Heart left ventricle (tissue), 13 donors: ENCODE data around the gene C1QL1.

Experiments used
- POLR2A ChIP-seq, 2 donors: fragments of 450-650 bp; IDR thresholded peaks; one replicate each; pipeline ENCODE4 v1.6.1; 2017; ENCODE audit warnings: antibody characterized with exemption in 2 of 2, mild to moderate bottlenecking in 2 of 2, moderate library complexity in 2 of 2
- TF ChIP-seq, protein P1 (sequence below), 12 donors: fragments of 200-600 bp; sonication (generic) in 4 of 12; IDR thresholded peaks; one replicate each; pipeline versions ENCODE4 v1.5.0 to v1.8.0; 2018 to 2022; ENCODE audit warnings: antibody characterized with exemption in 12 of 12, mild to moderate bottlenecking in 5 of 12
- donor health status: ischemic (EF 13 %, LVEDD 7.1; RV severe dilation, severe dysfunction).
- donor health status: DM: no; HTN: yes; CAD: no.
- donor health status: DM: no; HTN: no; CAD: no.
- donor health status: ischemic (EF 25% LVEDD 6.9; RV normal size, moderate dysfunction).
- donor health status: ischemic (EF 25% LVEDD 5.7; RV mildly dilated, moderate dysfunction).
- donor health status: ischemic (EF 35%, LVEDD 5.7; RV mildly dilated, moderate dysfunction).
- donor health status: nonischemic (EF 11% LVEDD 7.7; RV severe dilation, severe dysfunction).
- donor health status: DM: yes; HTN: yes; CAD: no.
- donor health status: PGD.
- donor health status: ischemic (EF 29% LVEDD 5.4; RV normal size, mild dysfunction).
- donor health status: nonischemic (EF 23%, LVEDD 6.1; RV moderate dilation, normal function).

GRCh38 chr17:44924107-44924544 is 44.0 kb downstream of the C1QL1 start:
- TF ChIP-seq, protein P1, sequence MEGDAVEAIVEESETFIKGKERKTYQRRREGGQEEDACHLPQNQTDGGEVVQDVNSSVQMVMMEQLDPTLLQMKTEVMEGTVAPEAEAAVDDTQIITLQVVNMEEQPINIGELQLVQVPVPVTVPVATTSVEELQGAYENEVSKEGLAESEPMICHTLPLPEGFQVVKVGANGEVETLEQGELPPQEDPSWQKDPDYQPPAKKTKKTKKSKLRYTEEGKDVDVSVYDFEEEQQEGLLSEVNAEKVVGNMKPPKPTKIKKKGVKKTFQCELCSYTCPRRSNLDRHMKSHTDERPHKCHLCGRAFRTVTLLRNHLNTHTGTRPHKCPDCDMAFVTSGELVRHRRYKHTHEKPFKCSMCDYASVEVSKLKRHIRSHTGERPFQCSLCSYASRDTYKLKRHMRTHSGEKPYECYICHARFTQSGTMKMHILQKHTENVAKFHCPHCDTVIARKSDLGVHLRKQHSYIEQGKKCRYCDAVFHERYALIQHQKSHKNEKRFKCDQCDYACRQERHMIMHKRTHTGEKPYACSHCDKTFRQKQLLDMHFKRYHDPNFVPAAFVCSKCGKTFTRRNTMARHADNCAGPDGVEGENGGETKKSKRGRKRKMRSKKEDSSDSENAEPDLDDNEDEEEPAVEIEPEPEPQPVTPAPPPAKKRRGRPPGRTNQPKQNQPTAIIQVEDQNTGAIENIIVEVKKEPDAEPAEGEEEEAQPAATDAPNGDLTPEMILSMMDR (IDR thresholded peaks at IDR 0.05): no peak
- no peak for TF ChIP-seq POLR2A (IDR thresholded peaks at IDR 0.05)
